RWPE1 (cell line): ENCODE data around the gene NFIA.
A peak's percentile ranks its signal among the peaks of the same experiment; 100 is the strongest.

ENCODE experiments used
- CTCF ChIA-PET: fragments of 350-600 bp; sonication (Branson Sonifier 250); formaldehyde crosslinking; extraction: SDS; loops from one replicate; lab custom pipeline; 2021; lab: Yijun Ruan, JAX
- POLR2A ChIA-PET: fragments of 400-600 bp; formaldehyde crosslinking; extraction: SDS; loops from one replicate; lab custom pipeline; 2020; ENCODE audit warnings: antibody characterized with exemption; ENCODE audit not compliant: low non-redundant PET; lab: Yijun Ruan, JAX
- DNase-seq: peaks from one replicate; pipeline ENCODE4 v3.0.0; 2012; ENCODE audit warnings: low spot score
- H3K27ac ChIP-seq: fragments of 450-650 bp; 2 replicates; pipeline ENCODE4 v1.5.1; 2017
- CTCF ChIP-seq: fragments of 450-650 bp; conservative IDR thresholded peaks from 2 replicates; pipeline ENCODE4 v1.5.1; 2017; ENCODE audit warnings: low read depth, mild to moderate bottlenecking

Gene NFIA

GRCh38 chr1:61250933-61251332 is 168.6 kb downstream of the NFIA start:
- ChIA-PET POLR2A (no interaction called here), CTCF (no interaction called here)
- TF ChIP-seq CTCF: no peak
- no peak overlapping the region for H3K27ac ChIP-seq
- no peak for DNase-seq

DNA sequence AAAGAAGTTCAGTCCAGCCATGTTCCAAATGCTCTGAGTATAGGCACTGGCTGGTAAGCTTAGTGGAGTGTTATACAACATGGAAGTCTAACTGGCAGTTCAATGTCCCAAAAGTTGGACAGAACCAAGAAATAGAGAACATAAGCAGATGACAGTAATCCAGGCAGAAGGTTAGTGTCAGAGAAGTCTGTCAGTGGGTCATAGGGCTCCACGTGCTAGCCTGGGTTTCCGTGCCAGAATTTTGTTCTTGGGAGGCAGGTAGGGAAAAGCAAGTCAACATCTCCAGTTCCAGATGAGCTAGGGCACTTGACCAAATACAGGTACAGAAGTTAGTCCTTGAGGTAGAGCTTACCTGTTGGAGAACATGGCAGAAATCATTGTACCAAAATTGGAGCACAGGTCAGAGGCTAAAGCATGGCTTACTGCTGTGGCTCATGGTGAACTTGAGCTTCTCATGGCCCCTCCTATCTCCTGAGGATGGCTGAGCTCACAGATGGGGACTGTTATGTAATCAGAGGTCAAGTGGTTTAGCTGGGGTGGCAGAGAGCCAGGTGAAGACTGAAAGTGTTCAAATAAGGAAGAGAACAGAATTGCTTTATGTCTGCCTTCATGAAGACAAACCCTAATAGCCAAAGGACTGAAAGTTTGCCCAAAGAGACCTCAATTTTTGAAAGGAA is 170.8 kb downstream of the NFIA start:
- ChIA-PET CTCF (no interaction called here), POLR2A (no interaction called here)
- TF ChIP-seq CTCF: no peak
- peak; percentile 55 for DNase-seq
- H3K27ac ChIP-seq: peak overlapping the region; percentile 41; the same call in 1 of the 2 replicates

- no peak for DNase-seq
- H3K27ac ChIP-seq: no peak overlapping the region
- POLR2A ChIA-PET: no interaction called here
- CTCF ChIA-PET: no interaction called here
- TF ChIP-seq CTCF: no peak
Measured at GRCh38 chr1:61253912-61254633, 171.7 kb downstream of the NFIA start.

- CTCF ChIA-PET: interaction anchor here (0.6 kb wide), 2 partner anchors 46 to 94 kb away, joined by 3 to 4 read pairs; no protein-coding TSS in a partner anchor
- TF ChIP-seq CTCF: no peak
- H3K27ac ChIP-seq: no peak overlapping the region
- POLR2A ChIA-PET: no interaction called here
- DNase-seq: peak; percentile 34
Measured at GRCh38 chr1:61254634-61255357, 172.4 kb downstream of the NFIA start.

DNA sequence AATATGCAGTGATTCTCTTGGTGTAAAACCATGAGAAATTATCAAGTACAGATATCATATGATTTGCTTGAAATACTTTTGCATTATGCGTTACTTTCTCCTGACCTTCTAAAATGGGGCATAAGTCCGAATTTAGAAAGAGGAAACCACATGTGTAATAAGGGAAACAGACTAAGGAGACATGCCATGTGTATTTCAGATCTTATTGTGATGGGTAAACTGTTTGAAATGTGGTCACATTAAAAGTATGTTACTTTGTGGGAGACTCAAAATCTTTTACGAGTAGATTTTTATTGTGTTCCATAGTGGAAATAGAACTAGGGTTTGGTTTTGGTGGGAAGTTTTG is 173.0 kb downstream of the NFIA start:
- TF ChIP-seq CTCF: no peak
- ChIA-PET POLR2A (no interaction called here), CTCF (interaction anchor here (0.6 kb wide), 2 partner anchors 45 to 94 kb away, joined by 3 to 4 read pairs; no protein-coding TSS in a partner anchor)
- no peak overlapping the region for H3K27ac ChIP-seq
- no peak for DNase-seq

DNA sequence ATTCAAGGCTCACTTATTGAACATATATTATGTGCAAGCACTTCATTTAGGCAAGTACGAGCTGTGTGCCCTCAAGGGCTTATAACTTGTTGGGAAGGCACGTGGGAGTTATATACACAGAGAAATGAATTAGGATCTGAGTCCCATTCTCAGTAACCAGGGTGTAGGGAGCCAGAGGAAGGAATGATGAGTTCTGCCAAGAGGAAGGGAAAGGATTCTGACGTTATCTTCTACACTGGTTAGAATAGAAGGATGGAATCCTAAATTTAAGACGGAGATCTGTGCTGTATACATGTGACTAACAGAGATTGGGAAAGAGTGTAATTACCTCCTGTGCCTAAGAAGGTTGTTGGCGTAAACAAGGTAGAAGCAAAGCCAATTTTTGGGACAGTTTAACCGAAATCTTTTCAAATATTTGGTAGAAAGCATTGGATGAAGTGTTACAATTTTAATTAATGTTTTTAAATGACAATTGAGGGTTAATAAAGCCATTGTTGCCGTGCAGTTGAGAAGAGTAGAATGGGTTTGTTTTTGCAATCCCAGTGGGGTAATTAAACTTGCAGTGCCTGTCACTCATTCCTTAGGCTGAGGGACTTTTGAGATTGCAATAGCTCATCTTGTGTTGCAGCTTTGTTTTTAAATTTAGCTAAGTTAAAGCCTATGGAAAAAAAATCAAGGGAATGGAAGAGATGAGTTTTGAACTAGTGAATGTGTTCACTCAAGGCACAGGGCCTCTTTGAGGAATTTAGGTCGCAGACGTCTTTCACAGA is 177.2 kb downstream of the NFIA start:
- POLR2A ChIA-PET: no interaction called here
- TF ChIP-seq CTCF: no peak
- CTCF ChIA-PET: no interaction called here
- no peak overlapping the region for H3K27ac ChIP-seq
- no peak for DNase-seq
